Loucy (cell line): ENCODE measurements around the gene TUSC1.

Experiments used
- H2AFZ ChIP-seq: fragments of 200-600 bp; sonication (generic); 2 replicates; pipeline ENCODE4 v1.6.0; 2016; ENCODE audit warnings: antibody characterized with exemption, mild to moderate bottlenecking, low read length, moderate library complexity
- H3F3A ChIP-seq: fragments of 200-600 bp; 2 replicates; pipeline ENCODE4 v1.6.0; 2016; ENCODE audit warnings: antibody characterized with exemption, low read depth, mild to moderate bottlenecking
- H3K27me3 ChIP-seq: fragments of 200-600 bp; sonication (generic); 2 replicates; pipeline ENCODE4 v1.6.1; 2014; ENCODE audit warnings: low read length, mild to moderate bottlenecking; ENCODE audit not compliant: insufficient read depth, poor library complexity, severe bottlenecking
- H3K36me3 ChIP-seq: fragments of 200-600 bp; sonication (generic); 2 replicates; pipeline ENCODE4 v1.6.1; 2016; ENCODE audit warnings: low read length; ENCODE audit not compliant: insufficient read depth
- H3K4me1 ChIP-seq: fragments of 200-600 bp; sonication (generic); 2 replicates; pipeline ENCODE4 v1.5.1; 2014; ENCODE audit warnings: low read length, mild to moderate bottlenecking; ENCODE audit not compliant: insufficient read depth, poor library complexity, severe bottlenecking
- H3K4me2 ChIP-seq: fragments of 200-600 bp; sonication (generic); 2 replicates; pipeline ENCODE4 v1.6.0; 2014; ENCODE audit warnings: antibody characterized with exemption, low read length, low read depth, mild to moderate bottlenecking; ENCODE audit not compliant: poor library complexity, severe bottlenecking
- H3K4me3 ChIP-seq: fragments of 200-600 bp; sonication (generic); 2 replicates; pipeline ENCODE4 v1.5.1; 2014; ENCODE audit warnings: low read length, mild to moderate bottlenecking, mixed read lengths; ENCODE audit not compliant: poor library complexity, severe bottlenecking
- H3K79me2 ChIP-seq: fragments of 200-600 bp; sonication (generic); 2 replicates; pipeline ENCODE4 v1.6.1; 2014; ENCODE audit warnings: low read length; ENCODE audit not compliant: insufficient read depth
- H3K9ac ChIP-seq: fragments of 200-600 bp; sonication (generic); 2 replicates; pipeline ENCODE4 v1.6.0; 2014; ENCODE audit warnings: mild to moderate bottlenecking, low read depth, low read length, moderate library complexity; ENCODE audit not compliant: poor library complexity, severe bottlenecking
- H3K9me2 ChIP-seq: fragments of 200-600 bp; sonication (generic); replicated peaks from 2 replicates; pipeline ENCODE4 v1.6.1; 2016; ENCODE audit warnings: low read depth, low read length, mixed read lengths
- H3K9me3 ChIP-seq: fragments of 200-600 bp; sonication (generic); 2 replicates; pipeline ENCODE4 v1.6.1; 2014; ENCODE audit warnings: mild to moderate bottlenecking, antibody characterized with exemption, low read length, low read depth; ENCODE audit not compliant: insufficient read depth
- H4K20me1 ChIP-seq: fragments of 200-600 bp; sonication (generic); 2 replicates; pipeline ENCODE4 v1.6.0; 2014; ENCODE audit warnings: antibody characterized with exemption, low read length, mild to moderate bottlenecking; ENCODE audit not compliant: insufficient read depth, poor library complexity, severe bottlenecking
- CTCF ChIP-seq: fragments of 200-600 bp; sonication (generic); conservative IDR thresholded peaks from 2 replicates; pipeline ENCODE4 v1.5.1; 2014; ENCODE audit warnings: mild to moderate bottlenecking, antibody characterized with exemption, low read length
- EZH2phosphoT487 ChIP-seq: fragments of 200-600 bp; IDR thresholded peaks from 2 replicates; pipeline ENCODE4 v1.6.1; 2018; ENCODE audit warnings: antibody characterized with exemption, mild to moderate bottlenecking, moderate library complexity, borderline replicate concordance

Gene TUSC1

DNA sequence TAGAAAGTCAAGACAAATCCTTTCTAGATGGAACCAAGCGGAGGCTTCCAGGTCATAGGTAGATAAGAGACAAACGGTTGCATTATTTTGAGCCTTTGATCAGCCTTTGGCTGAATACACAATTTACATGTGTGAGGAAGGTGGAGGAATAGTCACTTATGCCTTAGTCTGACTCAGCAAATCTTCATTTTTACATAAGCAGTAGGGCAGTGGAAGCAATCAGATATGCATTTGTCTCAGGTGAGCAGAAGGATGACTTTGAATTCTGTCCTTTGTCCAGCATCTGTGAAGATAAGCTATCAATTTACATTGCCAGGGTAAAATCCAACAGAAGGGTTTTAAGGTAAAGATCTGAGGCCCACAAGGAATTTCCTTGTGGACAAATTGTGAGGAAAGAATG is 23.8 kb downstream of the TUSC1 start:
- TF ChIP-seq EZH2phosphoT487 (no peak), CTCF (no peak)
- Histone ChIP-seq H3K79me2 (no peaks in the 10 kb centered on the region), H3K4me3 (no peak overlapping the region), H2AFZ (no peak overlapping the region), H4K20me1 (no peaks in the 10 kb centered on the region), H3K9me3 (no peaks in the 10 kb centered on the region), H3K9ac (no peak overlapping the region), H3K36me3 (no peaks in the 10 kb centered on the region), H3K4me1 (no peaks in the 10 kb centered on the region), H3K9me2 (no peaks in the 10 kb centered on the region), H3K27me3 (no peaks in the 10 kb centered on the region), H3K4me2 (no peak overlapping the region), H3F3A (no peaks in the 10 kb centered on the region)

GRCh38 chr9:25648116-25648515 is 30.1 kb downstream of the TUSC1 start:
- Histone ChIP-seq H3K9ac (no peak overlapping the region), H2AFZ (no peak overlapping the region), H3K36me3 (no peaks in the 10 kb centered on the region), H3F3A (no peaks in the 10 kb centered on the region), H3K4me2 (no peak overlapping the region), H3K4me3 (no peak overlapping the region), H3K9me3 (no peaks in the 10 kb centered on the region), H3K9me2 (no peaks in the 10 kb centered on the region), H3K4me1 (no peaks in the 10 kb centered on the region), H4K20me1 (no peaks in the 10 kb centered on the region), H3K27me3 (no peaks in the 10 kb centered on the region), H3K79me2 (no peaks in the 10 kb centered on the region)
- no peak for TF ChIP-seq CTCF
- TF ChIP-seq EZH2phosphoT487 = no peak

DNA sequence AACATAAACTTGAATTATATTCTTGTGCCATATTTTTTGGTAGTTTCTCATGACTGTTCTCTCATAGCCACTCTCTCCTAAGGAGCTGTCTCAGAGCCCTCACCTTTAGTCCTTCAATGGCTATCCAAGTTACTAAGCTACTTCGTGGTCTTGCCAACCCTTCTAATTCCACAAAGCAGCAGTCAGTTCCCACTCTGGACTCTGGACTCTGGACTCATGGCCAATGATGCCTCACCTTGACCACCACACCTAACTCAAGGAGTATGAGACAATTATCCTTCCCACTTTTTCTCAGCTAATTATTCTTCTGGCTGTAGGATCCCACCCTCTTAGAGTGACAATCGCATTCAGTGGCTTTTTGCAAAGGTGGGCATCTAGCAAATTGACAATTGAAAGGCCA is 42.2 kb downstream of the TUSC1 start:
- no peak overlapping the region for H3K4me3 ChIP-seq
- H4K20me1 ChIP-seq = no peaks in the 10 kb centered on the region
- no peaks in the 10 kb centered on the region for H3K36me3 ChIP-seq
- H3K9ac ChIP-seq = no peak overlapping the region
- H3K4me1 ChIP-seq = no peaks in the 10 kb centered on the region
- H3F3A ChIP-seq = no peaks in the 10 kb centered on the region
- H3K9me3 ChIP-seq = no peaks in the 10 kb centered on the region
- no peak for TF ChIP-seq EZH2phosphoT487
- no peak for TF ChIP-seq CTCF
- no peak overlapping the region for H2AFZ ChIP-seq
- no peaks in the 10 kb centered on the region for H3K9me2 ChIP-seq
- no peaks in the 10 kb centered on the region for H3K27me3 ChIP-seq
- no peak overlapping the region for H3K4me2 ChIP-seq
- no peaks in the 10 kb centered on the region for H3K79me2 ChIP-seq
